ENCODE results near the gene IDUA. TPM values are rescaled to one million over a fixed set of nuclear protein-coding genes. Genes with fewer than 3 reads are reported as not detected.

IDUA gene
- total and polyA plus RNA-seq, 4 donors, result 5.1 to 40.2 (median 27.0) TPM

- Histone ChIP-seq H3K27ac (ENCODE audit: low read depth, low read length) (no peak overlapping the region), H3K4me1 (ENCODE audit: control insufficient read depth, insufficient read depth, low read length) (peaks cover 27% of the 10 kb centered on the region), H3K36me3 (ENCODE audit: control insufficient read depth, insufficient read depth, low read length) (peaks cover 78% of the 10 kb centered on the region), H3K9me3 (ENCODE audit: control insufficient read depth, insufficient read depth, low read length) (no peaks in the 10 kb centered on the region), H3K27me3 (ENCODE audit: control insufficient read depth, insufficient read depth, low read length) (no peaks in the 10 kb centered on the region), H3K4me3 (ENCODE audit: low read depth, low read length) (no peak overlapping the region)
- WGBS (ENCODE audit: insufficient coverage), result 85% methylated on average over 18 of the region's 20 CpGs
- DNase-seq (ENCODE audit: low read depth in 4 of 6, low spot score in 6 of 6), result no peak
These were observed 37.2 kb upstream of the IDUA start for GRCh38 chr4:949656-950055.

GRCh38 chr4:950136-951020 is 36.5 kb upstream of the IDUA start:
- H3K4me3 ChIP-seq (ENCODE audit: low read depth, low read length), result no peak overlapping the region
- DNase-seq (ENCODE audit: low read depth in 4 of 6, low spot score in 6 of 6), result no peak
- H3K9me3 ChIP-seq (ENCODE audit: control insufficient read depth, insufficient read depth, low read length), result no peaks in the 10 kb centered on the region
- WGBS (ENCODE audit: insufficient coverage), result 89% methylated on average over 26 of the region's 30 CpGs
- no peak overlapping the region for H3K27ac ChIP-seq (ENCODE audit: low read depth, low read length)
- H3K4me1 ChIP-seq (ENCODE audit: control insufficient read depth, insufficient read depth, low read length), result peaks cover 21% of the 10 kb centered on the region
- peaks cover 78% of the 10 kb centered on the region for H3K36me3 ChIP-seq (ENCODE audit: control insufficient read depth, insufficient read depth, low read length)
- H3K27me3 ChIP-seq (ENCODE audit: control insufficient read depth, insufficient read depth, low read length), result no peaks in the 10 kb centered on the region

- 58% methylated on average over 4 of the region's 7 CpGs for WGBS (ENCODE audit: insufficient coverage)
- H3K9me3 ChIP-seq (ENCODE audit: control insufficient read depth, insufficient read depth, low read length), result no peaks in the 10 kb centered on the region
- DNase-seq (ENCODE audit: low read depth in 4 of 6, low spot score in 6 of 6), result no peak
- peaks cover 13% of the 10 kb centered on the region for H3K4me1 ChIP-seq (ENCODE audit: control insufficient read depth, insufficient read depth, low read length)
- H3K4me3 ChIP-seq (ENCODE audit: low read depth, low read length), result no peak overlapping the region
- no peak overlapping the region for H3K27ac ChIP-seq (ENCODE audit: low read depth, low read length)
- H3K36me3 ChIP-seq (ENCODE audit: control insufficient read depth, insufficient read depth, low read length), result peaks cover 83% of the 10 kb centered on the region
- H3K27me3 ChIP-seq (ENCODE audit: control insufficient read depth, insufficient read depth, low read length), result no peaks in the 10 kb centered on the region
These were observed 35.7 kb upstream of the IDUA start for GRCh38 chr4:951186-951585.

GRCh38 chr4:951594-952468 is 35.0 kb upstream of the IDUA start:
- no peaks in the 10 kb centered on the region for H3K9me3 ChIP-seq (ENCODE audit: control insufficient read depth, insufficient read depth, low read length)
- H3K4me1 ChIP-seq (ENCODE audit: control insufficient read depth, insufficient read depth, low read length), result peaks cover 8% of the 10 kb centered on the region
- peaks cover 88% of the 10 kb centered on the region for H3K36me3 ChIP-seq (ENCODE audit: control insufficient read depth, insufficient read depth, low read length)
- 86% methylated on average over 23 of the region's 23 CpGs for WGBS (ENCODE audit: insufficient coverage)
- no peak overlapping the region for H3K4me3 ChIP-seq (ENCODE audit: low read depth, low read length)
- peak in 1 of 6 donors; percentile 0 for DNase-seq (ENCODE audit: low read depth in 4 of 6, low spot score in 6 of 6)
- H3K27me3 ChIP-seq (ENCODE audit: control insufficient read depth, insufficient read depth, low read length), result no peaks in the 10 kb centered on the region
- H3K27ac ChIP-seq (ENCODE audit: low read depth, low read length), result no peak overlapping the region

- Histone ChIP-seq H3K9me3 (ENCODE audit: control insufficient read depth, insufficient read depth, low read length) (no peaks in the 10 kb centered on the region), H3K36me3 (ENCODE audit: control insufficient read depth, insufficient read depth, low read length) (peaks cover 88% of the 10 kb centered on the region), H3K27me3 (ENCODE audit: control insufficient read depth, insufficient read depth, low read length) (no peaks in the 10 kb centered on the region), H3K4me1 (ENCODE audit: control insufficient read depth, insufficient read depth, low read length) (peaks cover 4% of the 10 kb centered on the region), H3K4me3 (ENCODE audit: low read depth, low read length) (no peak overlapping the region), H3K27ac (ENCODE audit: low read depth, low read length) (no peak overlapping the region)
- DNase-seq (ENCODE audit: low read depth in 4 of 6, low spot score in 6 of 6), result no peak
- WGBS (ENCODE audit: insufficient coverage), result 96% methylated on average over 28 of the region's 28 CpGs
These were observed 33.8 kb upstream of the IDUA start for GRCh38 chr4:952881-953573.

- no peaks in the 10 kb centered on the region for H3K4me1 ChIP-seq (ENCODE audit: control insufficient read depth, insufficient read depth, low read length)
- peak in 1 of 6 donors; percentile 0 for DNase-seq (ENCODE audit: low read depth in 4 of 6, low spot score in 6 of 6)
- no peak overlapping the region for H3K4me3 ChIP-seq (ENCODE audit: low read depth, low read length)
- no peak overlapping the region for H3K27ac ChIP-seq (ENCODE audit: low read depth, low read length)
- H3K27me3 ChIP-seq (ENCODE audit: control insufficient read depth, insufficient read depth, low read length), result no peaks in the 10 kb centered on the region
- H3K36me3 ChIP-seq (ENCODE audit: control insufficient read depth, insufficient read depth, low read length), result peaks cover 88% of the 10 kb centered on the region
- 99% methylated on average over 9 of the region's 13 CpGs for WGBS (ENCODE audit: insufficient coverage)
- no peaks in the 10 kb centered on the region for H3K9me3 ChIP-seq (ENCODE audit: control insufficient read depth, insufficient read depth, low read length)
These were observed 33.3 kb upstream of the IDUA start for GRCh38 chr4:953574-953915.

- H3K36me3 ChIP-seq (ENCODE audit: control insufficient read depth, insufficient read depth, low read length), result peaks cover 91% of the 10 kb centered on the region
- H3K4me3 ChIP-seq (ENCODE audit: low read depth, low read length), result no peak overlapping the region
- H3K9me3 ChIP-seq (ENCODE audit: control insufficient read depth, insufficient read depth, low read length), result no peaks in the 10 kb centered on the region
- no peak for DNase-seq (ENCODE audit: low read depth in 4 of 6, low spot score in 6 of 6)
- no peaks in the 10 kb centered on the region for H3K4me1 ChIP-seq (ENCODE audit: control insufficient read depth, insufficient read depth, low read length)
- WGBS (ENCODE audit: insufficient coverage), result 93% methylated on average over 11 of the region's 17 CpGs
- H3K27me3 ChIP-seq (ENCODE audit: control insufficient read depth, insufficient read depth, low read length), result no peaks in the 10 kb centered on the region
- no peak overlapping the region for H3K27ac ChIP-seq (ENCODE audit: low read depth, low read length)
These were observed 32.4 kb upstream of the IDUA start for GRCh38 chr4:954211-955020.

- Histone ChIP-seq H3K36me3 (ENCODE audit: control insufficient read depth, insufficient read depth, low read length) (peaks cover 94% of the 10 kb centered on the region), H3K4me3 (ENCODE audit: low read depth, low read length) (no peak overlapping the region), H3K27me3 (ENCODE audit: control insufficient read depth, insufficient read depth, low read length) (no peaks in the 10 kb centered on the region), H3K4me1 (ENCODE audit: control insufficient read depth, insufficient read depth, low read length) (no peaks in the 10 kb centered on the region), H3K9me3 (ENCODE audit: control insufficient read depth, insufficient read depth, low read length) (no peaks in the 10 kb centered on the region), H3K27ac (ENCODE audit: low read depth, low read length) (no peak overlapping the region)
- DNase-seq (ENCODE audit: low read depth in 4 of 6, low spot score in 6 of 6), result peak in 1 of 6 donors; percentile 0
- 92% methylated on average over 32 of the region's 33 CpGs for WGBS (ENCODE audit: insufficient coverage)
These were observed 31.5 kb upstream of the IDUA start for GRCh38 chr4:955161-955921.

Measured in spinal cord (tissue), 10 donors.